Endodermal cell (in vitro differentiated cells): ENCODE data around the gene RUNX1. TPM values are rescaled to one million over a fixed set of nuclear protein-coding genes. Genes with fewer than 3 reads are reported as not detected.
A peak's percentile ranks its signal among the peaks of the same experiment; 100 is the strongest.

Source experiments
- DNase-seq: peaks from one replicate; pipeline ENCODE4 v3.0.0-alpha.2; 2017
- H3K27ac ChIP-seq: 2 replicates; pipeline ENCODE4 v1.5.1; 2013; ENCODE audit warnings: mild to moderate bottlenecking, low read depth, low read length, moderate library complexity
- H3K27me3 ChIP-seq: 2 replicates; pipeline ENCODE4 v1.6.1; 2013; ENCODE audit warnings: mild to moderate bottlenecking, low read length, moderate library complexity; ENCODE audit not compliant: insufficient read depth, control insufficient read depth, poor library complexity, severe bottlenecking
- H3K36me3 ChIP-seq: 2 replicates; pipeline ENCODE4 v1.7.0; 2013; ENCODE audit warnings: mild to moderate bottlenecking, low read length, moderate library complexity; ENCODE audit not compliant: control insufficient read depth, insufficient read depth
- H3K4me1 ChIP-seq: one replicate; pipeline ENCODE4 v1.7.0; 2013; ENCODE audit warnings: low read length; ENCODE audit not compliant: control insufficient read depth, insufficient read depth
- H3K4me3 ChIP-seq: 2 replicates; pipeline ENCODE4 v1.5.1; 2013; ENCODE audit warnings: mild to moderate bottlenecking, low read length, moderate library complexity
- H3K9ac ChIP-seq: 2 replicates; pipeline ENCODE4 v1.6.1; 2013; ENCODE audit warnings: mild to moderate bottlenecking, low read length, moderate library complexity; ENCODE audit not compliant: poor library complexity, severe bottlenecking; ENCODE audit errors: extremely low read depth
- H3K9me3 ChIP-seq: 2 replicates; pipeline ENCODE4 v1.6.1; 2013; ENCODE audit warnings: mild to moderate bottlenecking, low read length, moderate library complexity; ENCODE audit not compliant: control insufficient read depth
- H3K27ac Mint-ChIP-seq: 2 replicates; pipeline ENCODE4 v1.8.0; 2020; ENCODE audit warnings: mixed read lengths
- H3K27me3 Mint-ChIP-seq: 2 replicates; pipeline ENCODE4 v1.8.0; 2021; ENCODE audit warnings: mild to moderate bottlenecking, mixed read lengths; ENCODE audit not compliant: insufficient read depth
- H3K36me3 Mint-ChIP-seq: 2 replicates; pipeline ENCODE4 v1.8.0; 2020; ENCODE audit warnings: low read depth, mixed read lengths
- H3K4me1 Mint-ChIP-seq: 2 replicates; pipeline ENCODE4 v1.8.0; 2020; ENCODE audit warnings: mixed read lengths
- H3K4me3 Mint-ChIP-seq: 2 replicates; pipeline ENCODE4 v1.8.0; 2020; ENCODE audit warnings: mild to moderate bottlenecking, moderate library complexity, mixed read lengths
- H3K9me3 Mint-ChIP-seq: 2 replicates; pipeline ENCODE4 v1.8.0; 2020; ENCODE audit warnings: mild to moderate bottlenecking, mixed read lengths
- CTCF ChIP-seq: fragments of 200-600 bp; sonication (generic); conservative IDR thresholded peaks from 2 replicates; pipeline ENCODE4 v1.5.0; 2021; ENCODE audit warnings: antibody characterized with exemption, mild to moderate bottlenecking
- WGBS, 2 experiments: methylation state at CpG; one replicate each; pipeline versions ENCODE4 v1.1.5 to v1.1.7; 2013; ENCODE audit warnings: missing lambda C conversion rate in 2 of 2, mixed read lengths in 1 of 2; ENCODE audit not compliant: insufficient coverage in 1 of 2, insufficient read length in 1 of 2; 5-methylcytosine and 5-hydroxymethylcytosine counted together
- total RNA-seq, 2 donors: library from RNA; stranded (reverse); fragmentation: NEBNext Ultra II Directional in 1 of 2; extraction: Animal tissue kit (Norgen Biotek cat#: 25700) in 1 of 2; gene quantifications; 2 replicates in 1 of 2; 3 replicates in 1 of 2; pipeline ENCODE4 v1.2.1, GENCODE V29; 2021

RUNX1 gene
- total RNA-seq, 2 donors from 2014 or later = 0.31 to 2.8 TPM

GRCh38 chr21:35048183-35048601 is 910 bp downstream of the RUNX1 start:
- 84 to 88% methylated on average over 5 to 6 of the region's 6 CpGs for WGBS, 2 experiments
- no peak overlapping the region for H3K4me3 ChIP-seq
- H3K36me3 Mint-ChIP-seq = no peaks in the 10 kb centered on the region

GRCh38 chr21:35046880-35047229 is 2.2 kb downstream of the RUNX1 start:
- no peaks in the 10 kb centered on the region for H3K36me3 ChIP-seq
- H3K4me3 ChIP-seq = no peak overlapping the region
- WGBS, 2 experiments = 87 to 88% methylated on average over 6 to 8 of the region's 8 CpGs
- no peak overlapping the region for H3K27ac Mint-ChIP-seq
- H3K4me1 ChIP-seq = peaks cover 4% of the 10 kb centered on the region
- no peaks in the 10 kb centered on the region for H3K36me3 Mint-ChIP-seq
- H3K4me3 Mint-ChIP-seq = no peak overlapping the region
- DNase-seq = peak; percentile 47
- H3K27me3 Mint-ChIP-seq = no peaks in the 10 kb centered on the region
- H3K4me1 Mint-ChIP-seq = peaks cover 40% of the 10 kb centered on the region
- H3K27me3 ChIP-seq = no peaks in the 10 kb centered on the region
- no peak overlapping the region for H3K27ac ChIP-seq
- H3K9me3 Mint-ChIP-seq = no peaks in the 10 kb centered on the region
- no peak overlapping the region for H3K9ac ChIP-seq
- no peak for TF ChIP-seq CTCF
- H3K9me3 ChIP-seq = peaks cover 19% of the 10 kb centered on the region

More at GRCh38 chr21:35048183-35048601, 910 bp downstream of the RUNX1 start:
- Histone ChIP-seq H3K9ac (no peak overlapping the region), H3K4me1 (peaks cover 4% of the 10 kb centered on the region), H3K36me3 (no peaks in the 10 kb centered on the region), H3K9me3 (peaks cover 19% of the 10 kb centered on the region), H3K27me3 (no peaks in the 10 kb centered on the region), H3K27ac (no peak overlapping the region)
- Mint-ChIP-seq H3K4me3 (no peak overlapping the region), H3K27ac (no peak overlapping the region), H3K27me3 (peaks cover 4% of the 10 kb centered on the region), H3K9me3 (no peaks in the 10 kb centered on the region), H3K4me1 (peaks cover 40% of the 10 kb centered on the region)
- DNase-seq = no peak
- TF ChIP-seq CTCF = no peak

GRCh38 chr21:35046263-35046624 is 2.9 kb downstream of the RUNX1 start:
- 94 to 98% methylated on average over 5 to 6 of the region's 6 CpGs for WGBS, 2 experiments
- Mint-ChIP-seq H3K36me3 (no peaks in the 10 kb centered on the region), H3K9me3 (no peaks in the 10 kb centered on the region), H3K27me3 (no peaks in the 10 kb centered on the region), H3K4me3 (no peak overlapping the region), H3K27ac (no peak overlapping the region), H3K4me1 (peaks cover 36% of the 10 kb centered on the region)
- H3K9me3 ChIP-seq = peaks cover 19% of the 10 kb centered on the region
- peaks cover 4% of the 10 kb centered on the region for H3K4me1 ChIP-seq
- no peaks in the 10 kb centered on the region for H3K36me3 ChIP-seq
- no peak for DNase-seq
- no peak overlapping the region for H3K9ac ChIP-seq
- no peak for TF ChIP-seq CTCF
- no peak overlapping the region for H3K27ac ChIP-seq
- no peaks in the 10 kb centered on the region for H3K27me3 ChIP-seq
- H3K4me3 ChIP-seq = no peak overlapping the region
